ENCODE measurements around the gene SEC14L1.

GRCh38 chr17:77118251-77118928 lies 22.4 kb upstream of the SEC14L1 start:
- TF ChIP-seq REST (IDR thresholded peaks at IDR 0.05) (no peak), RAD21 (IDR thresholded peaks at IDR 0.05) (no peak), CTCF (IDR thresholded peaks at IDR 0.05; ENCODE audit: low read depth, low read length, missing input control) (no peak), HNF4G (IDR thresholded peaks at IDR 0.05) (no peak), TAF1 (conservative IDR thresholded peaks at IDR 0.05) (no peak), JUND (IDR thresholded peaks at IDR 0.05) (no peak), ATF3 (IDR thresholded peaks at IDR 0.05) (no peak), ZBTB33 (IDR thresholded peaks at IDR 0.05) (no peak), YY1 (IDR thresholded peaks at IDR 0.05) (no peak), EGR1 (IDR thresholded peaks at IDR 0.05; ENCODE audit: low read depth in 2 of 2) (no peak), RXRA (IDR thresholded peaks at IDR 0.05) (no peak), MAX (IDR thresholded peaks at IDR 0.05) (no peak)
